ENCODE results near the gene PFN2.

GRCh38 chr3:149949181-149949580, 21.5 kb downstream of the PFN2 start:
- TF ChIP-seq CTCF (IDR thresholded peaks at IDR 0.05) = no peak
- no peak for TF ChIP-seq POLR2A (IDR thresholded peaks at IDR 0.05)
- no peak for TF ChIP-seq POLR2AphosphoS5 (IDR thresholded peaks at IDR 0.05; ENCODE audit: insufficient read depth in 1 of 2, low read depth in 1 of 2)
